Suprapubic skin (tissue), 4 donors: ENCODE results near the gene MKRN3. TPM values are rescaled to one million over a fixed set of nuclear protein-coding genes. Genes with fewer than 3 reads are reported as not detected.

Source experiments
- total RNA-seq, 4 donors: library from RNA; depleted of rRNA; stranded (reverse); fragments of >200 nt; gene quantifications; one replicate each; pipeline ENCODE4 v1.1.0, GENCODE V29; 2016

The MKRN3 gene
- total RNA-seq, 4 donors from 2014 or later, result 0.55 to 1.2 TPM; not detected in 2

Other genes with a start within 250 kb of the MKRN3 start
- not detected for gene GOLGA6L26, start 231.5 kb upstream of the MKRN3 start, total RNA-seq
- not detected for gene GOLGA8S, start 210.9 kb upstream of the MKRN3 start, total RNA-seq
- gene GOLGA6L2, start 118.4 kb upstream of the MKRN3 start, total RNA-seq, result not detected
- not detected for gene MAGEL2, start 82.2 kb downstream of the MKRN3 start, total RNA-seq
- 10 to 100 TPM in 1 of 4 donors, 1 to 10 TPM in 3; 8.2 to 14.8 (median 8.9) TPM for gene NDN, start 121.6 kb downstream of the MKRN3 start, total RNA-seq